HepG2 (cell line): ENCODE results near the gene DPH1.

Source experiments
- CEBPG ChIP-seq: IDR thresholded peaks from 2 replicates; pipeline ENCODE4 v1.6.1; 2016
- MAZ ChIP-seq, 2 experiments: sonication (generic) in 1 of 2; formaldehyde crosslinking in 1 of 2; IDR thresholded peaks; 2 replicates each; pipeline versions ENCODE4 v1.5.0 to v1.6.1; 2012 to 2020; ENCODE audit warnings: low read depth in 2 of 2, mild to moderate bottlenecking in 2 of 2, borderline replicate concordance in 1 of 2, improper control_type of control experiment in 1 of 2, low read length in 1 of 2, missing genetic modification reagents in 1 of 2, moderate library complexity in 1 of 2
- RFX5 ChIP-seq: IDR thresholded peaks from 2 replicates; pipeline ENCODE4 v1.6.1; 2011; ENCODE audit warnings: low read depth, low read length, improper control_type of control experiment
- TOPORS ChIP-seq: sonication (generic); formaldehyde crosslinking; IDR thresholded peaks from 2 replicates; pipeline ENCODE4 v1.8.0; 2023; ENCODE audit warnings: mild to moderate bottlenecking, missing genetic modification reagents
- ZNF709 ChIP-seq: sonication (generic); formaldehyde crosslinking; IDR thresholded peaks from 2 replicates; pipeline ENCODE4 v1.5.0; 2020; ENCODE audit warnings: mild to moderate bottlenecking, missing genetic modification reagents
- TF ChIP-seq, protein P1 (sequence below): sonication (generic); formaldehyde crosslinking; IDR thresholded peaks from 2 replicates; pipeline ENCODE4 v1.5.0; 2020; ENCODE audit warnings: mild to moderate bottlenecking, missing genetic modification reagents, moderate library complexity

DNA sequence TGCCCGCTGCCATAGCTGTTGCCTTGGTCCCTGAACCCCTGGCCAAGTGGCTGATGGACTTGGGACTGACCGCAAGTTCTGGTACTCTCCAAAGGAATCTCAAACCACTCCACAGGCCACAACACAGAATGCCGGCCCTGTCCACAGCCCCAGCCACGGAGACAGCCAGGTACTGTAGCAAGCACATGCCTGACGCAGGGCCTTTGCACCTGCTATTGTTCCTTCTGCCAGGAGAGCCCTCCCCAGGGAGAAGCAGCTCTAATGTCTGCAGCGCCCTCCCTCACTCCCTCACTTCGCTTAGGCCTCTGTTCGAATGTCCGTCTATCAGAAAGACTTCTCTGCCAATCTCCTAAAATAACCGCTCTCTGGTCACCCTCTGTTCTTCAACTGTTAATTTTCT lies 20.2 kb upstream of the DPH1 start:
- no peak for TF ChIP-seq RFX5
- no peak for TF ChIP-seq ZNF709 (CRISPR knock-in tag)
- TF ChIP-seq, protein P1, sequence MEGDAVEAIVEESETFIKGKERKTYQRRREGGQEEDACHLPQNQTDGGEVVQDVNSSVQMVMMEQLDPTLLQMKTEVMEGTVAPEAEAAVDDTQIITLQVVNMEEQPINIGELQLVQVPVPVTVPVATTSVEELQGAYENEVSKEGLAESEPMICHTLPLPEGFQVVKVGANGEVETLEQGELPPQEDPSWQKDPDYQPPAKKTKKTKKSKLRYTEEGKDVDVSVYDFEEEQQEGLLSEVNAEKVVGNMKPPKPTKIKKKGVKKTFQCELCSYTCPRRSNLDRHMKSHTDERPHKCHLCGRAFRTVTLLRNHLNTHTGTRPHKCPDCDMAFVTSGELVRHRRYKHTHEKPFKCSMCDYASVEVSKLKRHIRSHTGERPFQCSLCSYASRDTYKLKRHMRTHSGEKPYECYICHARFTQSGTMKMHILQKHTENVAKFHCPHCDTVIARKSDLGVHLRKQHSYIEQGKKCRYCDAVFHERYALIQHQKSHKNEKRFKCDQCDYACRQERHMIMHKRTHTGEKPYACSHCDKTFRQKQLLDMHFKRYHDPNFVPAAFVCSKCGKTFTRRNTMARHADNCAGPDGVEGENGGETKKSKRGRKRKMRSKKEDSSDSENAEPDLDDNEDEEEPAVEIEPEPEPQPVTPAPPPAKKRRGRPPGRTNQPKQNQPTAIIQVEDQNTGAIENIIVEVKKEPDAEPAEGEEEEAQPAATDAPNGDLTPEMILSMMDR: no peak
- no peak for TF ChIP-seq CEBPG (CRISPR knock-in tag)
- TF ChIP-seq MAZ (IDR thresholded peaks at IDR 0.05; ENCODE audit: borderline replicate concordance, low read depth, low read length): no peak
- no peak for TF ChIP-seq MAZ (CRISPR knock-in tag; IDR thresholded peaks at IDR 0.05; ENCODE audit: low read depth)
- no peak for TF ChIP-seq TOPORS (CRISPR knock-in tag)
